ENCODE measurements around the gene USP38.
A peak's percentile ranks its signal among the peaks of the same experiment; 100 is the strongest.
"Not testable (repeated sequence)": the region's sequence is repeated elsewhere in the genome, so short reads cannot be mapped to it uniquely, and the experiment has no call there.

Gene USP38
- total RNA-seq, result 98.7 to 131 (median 121) reads per million in 9 experiments

GRCh38 chr4:143184503-143185252 is at the start of gene USP38:
USP38 (plus strand) TSS chr4:143184917; CDS start chr4:143185451, 534 bp downstream.
- ATAC-seq (replicated peaks), result peak; percentile 82
- peak; percentile 71 to 77 (median 74) for DNase-seq
- Mint-ChIP-seq H3K9me3 (no peaks in the 10 kb centered on the region), H3K27ac (peak within 1 kb of the TSS; percentile 94 to 99), H3K4me3 (peak within 1 kb of the TSS; percentile 95 to 97), H3K4me1 (ENCODE audit: low read depth in 2 of 2) (peaks cover 42 to 67% of the 10 kb centered on the region in 2 donors), H3K27me3 (no peaks in the 10 kb centered on the region), H3K36me3 (ENCODE audit: insufficient read depth) (peaks cover 28% of the 10 kb centered on the region)

GRCh38 chr4:143135358-143135757 is 49.4 kb upstream of the USP38 start:
- H3K27ac Mint-ChIP-seq, result no peak overlapping the region
- no peaks in the 10 kb centered on the region for H3K27me3 Mint-ChIP-seq
- ATAC-seq (replicated peaks) (no peak), DNase-seq (no peak)
- no peaks in the 10 kb centered on the region for H3K4me1 Mint-ChIP-seq (ENCODE audit: low read depth in 2 of 2)
- H3K36me3 Mint-ChIP-seq (ENCODE audit: insufficient read depth), result no peaks in the 10 kb centered on the region
- no peaks in the 10 kb centered on the region for H3K9me3 Mint-ChIP-seq
- H3K4me3 Mint-ChIP-seq, result no peak overlapping the region

GRCh38 chr4:143140696-143141095 is 44.0 kb upstream of the USP38 start:
- DNase-seq (no peak), ATAC-seq (replicated peaks) (no peak)
- no peaks in the 10 kb centered on the region for H3K4me1 Mint-ChIP-seq (ENCODE audit: low read depth in 2 of 2)
- H3K36me3 Mint-ChIP-seq (ENCODE audit: insufficient read depth), result no peaks in the 10 kb centered on the region
- H3K9me3 Mint-ChIP-seq, result peaks cover 4 to 33% of the 10 kb centered on the region in 2 donors
- no peak overlapping the region for H3K4me3 Mint-ChIP-seq
- H3K27me3 Mint-ChIP-seq, result peaks cover 0 to 19% of the 10 kb centered on the region in 2 donors
- no peak overlapping the region for H3K27ac Mint-ChIP-seq

GRCh38 chr4:143148521-143148920 is 36.2 kb upstream of the USP38 start:
- no peaks in the 10 kb centered on the region for H3K4me1 Mint-ChIP-seq (ENCODE audit: low read depth in 2 of 2)
- peaks cover 11 to 69% of the 10 kb centered on the region in 2 donors for H3K9me3 Mint-ChIP-seq
- H3K27ac Mint-ChIP-seq, result no peak overlapping the region
- no peaks in the 10 kb centered on the region for H3K36me3 Mint-ChIP-seq (ENCODE audit: insufficient read depth)
- DNase-seq (no peak), ATAC-seq (replicated peaks) (no peak)
- H3K4me3 Mint-ChIP-seq, result no peak overlapping the region
- no peaks in the 10 kb centered on the region for H3K27me3 Mint-ChIP-seq

- ATAC-seq (replicated peaks) (no peak), DNase-seq (no peak)
- H3K9me3 Mint-ChIP-seq, result peaks cover 20 to 29% of the 10 kb centered on the region in 2 donors
- no peaks in the 10 kb centered on the region for H3K4me1 Mint-ChIP-seq (ENCODE audit: low read depth in 2 of 2)
- no peaks in the 10 kb centered on the region for H3K27me3 Mint-ChIP-seq
- H3K27ac Mint-ChIP-seq, result no peak overlapping the region
- no peak overlapping the region for H3K4me3 Mint-ChIP-seq
- H3K36me3 Mint-ChIP-seq (ENCODE audit: insufficient read depth), result no peaks in the 10 kb centered on the region
Observed at GRCh38 chr4:143156853-143157252, 27.9 kb upstream of the USP38 start.

- no peak for DNase-seq
- H3K4me3 Mint-ChIP-seq, result no peak overlapping the region
- no peaks in the 10 kb centered on the region for H3K27me3 Mint-ChIP-seq
- H3K27ac Mint-ChIP-seq, result no peak overlapping the region
- H3K9me3 Mint-ChIP-seq, result no peaks in the 10 kb centered on the region
- no peaks in the 10 kb centered on the region for H3K4me1 Mint-ChIP-seq (ENCODE audit: low read depth in 2 of 2)
- ATAC-seq (replicated peaks), result no peak
- no peaks in the 10 kb centered on the region for H3K36me3 Mint-ChIP-seq (ENCODE audit: insufficient read depth)
Observed at GRCh38 chr4:143163614-143164013, 21.1 kb upstream of the USP38 start.

- DNase-seq; H3K9me3 Mint-ChIP-seq; H3K27ac Mint-ChIP-seq; ATAC-seq (replicated peaks); H3K36me3 Mint-ChIP-seq (ENCODE audit: insufficient read depth); H3K4me1 Mint-ChIP-seq (ENCODE audit: low read depth in 2 of 2); H3K27me3 Mint-ChIP-seq; H3K4me3 Mint-ChIP-seq: not testable (repeated sequence)
Observed at GRCh38 chr4:143166722-143167121, 18.0 kb upstream of the USP38 start.

GRCh38 chr4:143178923-143179322 is 5.8 kb upstream of the USP38 start:
- H3K36me3 Mint-ChIP-seq (ENCODE audit: insufficient read depth), result peaks cover 2% of the 10 kb centered on the region
- DNase-seq, result no peak
- no peak overlapping the region for H3K4me3 Mint-ChIP-seq
- no peaks in the 10 kb centered on the region for H3K27me3 Mint-ChIP-seq
- no peak for ATAC-seq (replicated peaks)
- H3K27ac Mint-ChIP-seq, result no peak overlapping the region
- peaks cover 8 to 23% of the 10 kb centered on the region in 2 donors for H3K4me1 Mint-ChIP-seq (ENCODE audit: low read depth in 2 of 2)
- peaks cover 2 to 8% of the 10 kb centered on the region in 2 donors for H3K9me3 Mint-ChIP-seq

- peak overlapping the region; percentile 95 to 97 for H3K4me3 Mint-ChIP-seq
- H3K4me1 Mint-ChIP-seq (ENCODE audit: low read depth in 2 of 2), result peaks cover 36 to 56% of the 10 kb centered on the region in 2 donors
- peaks cover 17% of the 10 kb centered on the region for H3K36me3 Mint-ChIP-seq (ENCODE audit: insufficient read depth)
- ATAC-seq (replicated peaks), result no peak
- peak overlapping the region; percentile 94 to 99 for H3K27ac Mint-ChIP-seq
- H3K27me3 Mint-ChIP-seq, result no peaks in the 10 kb centered on the region
- DNase-seq, result no peak
- no peaks in the 10 kb centered on the region for H3K9me3 Mint-ChIP-seq
Observed at GRCh38 chr4:143183513-143184216, 1.1 kb upstream of the USP38 start.

- no peak for DNase-seq
- no peaks in the 10 kb centered on the region for H3K9me3 Mint-ChIP-seq
- H3K4me1 Mint-ChIP-seq (ENCODE audit: low read depth in 2 of 2), result peaks cover 39 to 61% of the 10 kb centered on the region in 2 donors
- peaks cover 22% of the 10 kb centered on the region for H3K36me3 Mint-ChIP-seq (ENCODE audit: insufficient read depth)
- H3K27ac Mint-ChIP-seq, result peak overlapping the region; percentile 94 to 99
- peak overlapping the region; percentile 95 to 97 for H3K4me3 Mint-ChIP-seq
- no peaks in the 10 kb centered on the region for H3K27me3 Mint-ChIP-seq
- peak; percentile 31 for ATAC-seq (replicated peaks)
Observed at GRCh38 chr4:143184217-143184502, 557 bp upstream of the USP38 start.

GRCh38 chr4:143185253-143186107 is 763 bp downstream of the USP38 start:
- no peaks in the 10 kb centered on the region for H3K27me3 Mint-ChIP-seq
- H3K9me3 Mint-ChIP-seq, result no peaks in the 10 kb centered on the region
- peak overlapping the region; percentile 94 to 99 for H3K27ac Mint-ChIP-seq
- DNase-seq, result peak in 2 of 3 experiments; percentile 17 to 18
- ATAC-seq (replicated peaks), result peak; percentile 2
- peaks cover 36% of the 10 kb centered on the region for H3K36me3 Mint-ChIP-seq (ENCODE audit: insufficient read depth)
- H3K4me1 Mint-ChIP-seq (ENCODE audit: low read depth in 2 of 2), result peaks cover 47 to 75% of the 10 kb centered on the region in 2 donors
- peak overlapping the region; percentile 95 to 97 for H3K4me3 Mint-ChIP-seq

GRCh38 chr4:143186212-143186611 is 1.5 kb downstream of the USP38 start:
- DNase-seq (no peak), ATAC-seq (replicated peaks) (no peak)
- H3K27ac Mint-ChIP-seq, result peak overlapping the region; percentile 94 to 99
- peak overlapping the region; percentile 95 to 97 for H3K4me3 Mint-ChIP-seq
- peaks cover 41% of the 10 kb centered on the region for H3K36me3 Mint-ChIP-seq (ENCODE audit: insufficient read depth)
- H3K4me1 Mint-ChIP-seq (ENCODE audit: low read depth in 2 of 2), result peaks cover 52 to 78% of the 10 kb centered on the region in 2 donors
- H3K9me3 Mint-ChIP-seq, result no peaks in the 10 kb centered on the region
- H3K27me3 Mint-ChIP-seq, result no peaks in the 10 kb centered on the region

GRCh38 chr4:143186649-143187048 is 1.9 kb downstream of the USP38 start:
- no peak for ATAC-seq (replicated peaks)
- H3K9me3 Mint-ChIP-seq, result no peaks in the 10 kb centered on the region
- peaks cover 52 to 79% of the 10 kb centered on the region in 2 donors for H3K4me1 Mint-ChIP-seq (ENCODE audit: low read depth in 2 of 2)
- no peaks in the 10 kb centered on the region for H3K27me3 Mint-ChIP-seq
- H3K36me3 Mint-ChIP-seq (ENCODE audit: insufficient read depth), result peaks cover 42% of the 10 kb centered on the region
- H3K27ac Mint-ChIP-seq, result peak overlapping the region; percentile 94 to 99
- DNase-seq, result no peak
- H3K4me3 Mint-ChIP-seq, result peak overlapping the region; percentile 95 to 97

Measured in effector memory CD8-positive, alpha-beta T cell (primary cell).